ENCODE results near the gene F11R.

F11R gene

GRCh38 chr1:160978510-160978927 lies 42.4 kb downstream of the F11R start (continued):
- TF ChIP-seq, protein P1, sequence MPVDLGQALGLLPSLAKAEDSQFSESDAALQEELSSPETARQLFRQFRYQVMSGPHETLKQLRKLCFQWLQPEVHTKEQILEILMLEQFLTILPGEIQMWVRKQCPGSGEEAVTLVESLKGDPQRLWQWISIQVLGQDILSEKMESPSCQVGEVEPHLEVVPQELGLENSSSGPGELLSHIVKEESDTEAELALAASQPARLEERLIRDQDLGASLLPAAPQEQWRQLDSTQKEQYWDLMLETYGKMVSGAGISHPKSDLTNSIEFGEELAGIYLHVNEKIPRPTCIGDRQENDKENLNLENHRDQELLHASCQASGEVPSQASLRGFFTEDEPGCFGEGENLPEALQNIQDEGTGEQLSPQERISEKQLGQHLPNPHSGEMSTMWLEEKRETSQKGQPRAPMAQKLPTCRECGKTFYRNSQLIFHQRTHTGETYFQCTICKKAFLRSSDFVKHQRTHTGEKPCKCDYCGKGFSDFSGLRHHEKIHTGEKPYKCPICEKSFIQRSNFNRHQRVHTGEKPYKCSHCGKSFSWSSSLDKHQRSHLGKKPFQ (tag by site-specific recombination; IDR thresholded peaks at IDR 0.05): peak; percentile 98
- TF ChIP-seq, protein P2, sequence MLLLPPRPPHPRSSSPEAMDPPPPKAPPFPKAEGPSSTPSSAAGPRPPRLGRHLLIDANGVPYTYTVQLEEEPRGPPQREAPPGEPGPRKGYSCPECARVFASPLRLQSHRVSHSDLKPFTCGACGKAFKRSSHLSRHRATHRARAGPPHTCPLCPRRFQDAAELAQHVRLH (tag by site-specific recombination; IDR thresholded peaks at IDR 0.05): no peak; the same call in 1 of the 2 replicates
- TF ChIP-seq ZBTB48 (tag by site-specific recombination; IDR thresholded peaks at IDR 0.05) (peak; percentile 58; the same call in 1 of the 2 replicates), BCL6B (tag by site-specific recombination; IDR thresholded peaks at IDR 0.05) (no peak), SP2 (tag by site-specific recombination; IDR thresholded peaks at IDR 0.05) (no peak), ZNF585B (tag by site-specific recombination; IDR thresholded peaks at IDR 0.05) (no peak), ZNF548 (tag by site-specific recombination; IDR thresholded peaks at IDR 0.05) (no peak), ZNF530 (tag by site-specific recombination; IDR thresholded peaks at IDR 0.05; ENCODE audit: low read depth) (no peak), ZNF202 (tag by site-specific recombination; IDR thresholded peaks at IDR 0.05; ENCODE audit: borderline replicate concordance) (no peak), PRDM4 (tag by site-specific recombination; IDR thresholded peaks at IDR 0.05) (peak; percentile 38; the same call in 1 of the 2 replicates), ZNF664 (tag by site-specific recombination; IDR thresholded peaks at IDR 0.05) (no peak), PRDM6 (tag by site-specific recombination; IDR thresholded peaks at IDR 0.05) (peak; percentile 83), ZNF23 (tag by site-specific recombination; IDR thresholded peaks at IDR 0.05; ENCODE audit: borderline replicate concordance) (no peak), ZNF426 (tag by site-specific recombination; IDR thresholded peaks at IDR 0.05) (no peak), ZFP41 (tag by site-specific recombination; IDR thresholded peaks at IDR 0.05; ENCODE audit: borderline replicate concordance) (no peak), PRDM10 (tag by site-specific recombination; IDR thresholded peaks at IDR 0.05) (peak; percentile 83), ZBTB20 (tag by site-specific recombination; IDR thresholded peaks at IDR 0.05) (no peak), ZNF112 (tag by site-specific recombination; IDR thresholded peaks at IDR 0.05) (no peak), ZNF521 (tag by site-specific recombination; IDR thresholded peaks at IDR 0.05) (no peak)
- TF ChIP-seq, protein P3, sequence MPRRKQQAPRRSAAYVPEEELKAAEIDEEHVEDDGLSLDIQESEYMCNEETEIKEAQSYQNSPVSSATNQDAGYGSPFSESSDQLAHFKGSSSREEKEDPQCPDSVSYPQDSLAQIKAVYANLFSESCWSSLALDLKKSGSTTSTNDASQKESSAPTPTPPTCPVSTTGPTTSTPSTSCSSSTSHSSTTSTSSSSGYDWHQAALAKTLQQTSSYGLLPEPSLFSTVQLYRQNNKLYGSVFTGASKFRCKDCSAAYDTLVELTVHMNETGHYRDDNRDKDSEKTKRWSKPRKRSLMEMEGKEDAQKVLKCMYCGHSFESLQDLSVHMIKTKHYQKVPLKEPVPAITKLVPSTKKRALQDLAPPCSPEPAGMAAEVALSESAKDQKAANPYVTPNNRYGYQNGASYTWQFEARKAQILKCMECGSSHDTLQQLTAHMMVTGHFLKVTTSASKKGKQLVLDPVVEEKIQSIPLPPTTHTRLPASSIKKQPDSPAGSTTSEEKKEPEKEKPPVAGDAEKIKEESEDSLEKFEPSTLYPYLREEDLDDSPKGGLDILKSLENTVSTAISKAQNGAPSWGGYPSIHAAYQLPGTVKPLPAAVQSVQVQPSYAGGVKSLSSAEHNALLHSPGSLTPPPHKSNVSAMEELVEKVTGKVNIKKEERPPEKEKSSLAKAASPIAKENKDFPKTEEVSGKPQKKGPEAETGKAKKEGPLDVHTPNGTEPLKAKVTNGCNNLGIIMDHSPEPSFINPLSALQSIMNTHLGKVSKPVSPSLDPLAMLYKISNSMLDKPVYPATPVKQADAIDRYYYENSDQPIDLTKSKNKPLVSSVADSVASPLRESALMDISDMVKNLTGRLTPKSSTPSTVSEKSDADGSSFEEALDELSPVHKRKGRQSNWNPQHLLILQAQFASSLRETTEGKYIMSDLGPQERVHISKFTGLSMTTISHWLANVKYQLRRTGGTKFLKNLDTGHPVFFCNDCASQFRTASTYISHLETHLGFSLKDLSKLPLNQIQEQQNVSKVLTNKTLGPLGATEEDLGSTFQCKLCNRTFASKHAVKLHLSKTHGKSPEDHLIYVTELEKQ (tag by site-specific recombination; IDR thresholded peaks at IDR 0.05; ENCODE audit: borderline replicate concordance): peak; percentile 53; the same call in 1 of the 2 replicates
- TF ChIP-seq, protein P4, sequence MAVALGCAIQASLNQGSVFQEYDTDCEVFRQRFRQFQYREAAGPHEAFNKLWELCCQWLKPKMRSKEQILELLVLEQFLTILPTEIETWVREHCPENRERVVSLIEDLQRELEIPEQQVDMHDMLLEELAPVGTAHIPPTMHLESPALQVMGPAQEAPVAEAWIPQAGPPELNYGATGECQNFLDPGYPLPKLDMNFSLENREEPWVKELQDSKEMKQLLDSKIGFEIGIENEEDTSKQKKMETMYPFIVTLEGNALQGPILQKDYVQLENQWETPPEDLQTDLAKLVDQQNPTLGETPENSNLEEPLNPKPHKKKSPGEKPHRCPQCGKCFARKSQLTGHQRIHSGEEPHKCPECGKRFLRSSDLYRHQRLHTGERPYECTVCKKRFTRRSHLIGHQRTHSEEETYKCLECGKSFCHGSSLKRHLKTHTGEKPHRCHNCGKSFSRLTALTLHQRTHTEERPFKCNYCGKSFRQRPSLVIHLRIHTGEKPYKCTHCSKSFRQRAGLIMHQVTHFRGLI (tag by site-specific recombination; IDR thresholded peaks at IDR 0.05): 0 out of 2 replicates have a peak, but pooled peaks have one; percentile 14
- TF ChIP-seq, protein P5, sequence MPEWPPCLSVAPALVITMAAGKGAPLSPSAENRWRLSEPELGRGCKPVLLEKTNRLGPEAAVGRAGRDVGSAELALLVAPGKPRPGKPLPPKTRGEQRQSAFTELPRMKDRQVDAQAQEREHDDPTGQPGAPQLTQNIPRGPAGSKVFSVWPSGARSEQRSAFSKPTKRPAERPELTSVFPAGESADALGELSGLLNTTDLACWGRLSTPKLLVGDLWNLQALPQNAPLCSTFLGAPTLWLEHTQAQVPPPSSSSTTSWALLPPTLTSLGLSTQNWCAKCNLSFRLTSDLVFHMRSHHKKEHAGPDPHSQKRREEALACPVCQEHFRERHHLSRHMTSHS (tag by site-specific recombination; IDR thresholded peaks at IDR 0.05): no peak
